HEK293 (cell line): Measurements from ENCODE around the gene DCTN2.

ENCODE experiments used
- CTCF ChIA-PET: fragments of 350-600 bp; formaldehyde crosslinking; extraction: SDS; loops from one replicate; lab custom pipeline; 2021; ENCODE audit warnings: antibody characterized with exemption; lab: Yijun Ruan, JAX
- POLR2A ChIA-PET: fragments of 300-600 bp; formaldehyde crosslinking; extraction: SDS; loops from one replicate; lab custom pipeline; 2020; ENCODE audit warnings: antibody characterized with exemption, inconsistent platforms; lab: Yijun Ruan, JAX
- H3K27ac ChIP-seq: fragments of 200-500 bp; sonication (Bioruptor generic); 2 replicates; pipeline ENCODE4 v1.5.1; 2014; ENCODE audit warnings: low read depth, low read length, control low read depth, inconsistent platforms; ENCODE audit errors: extremely low read depth
- H3K36me3 ChIP-seq, 2 experiments: fragments of 200-500 bp in 1 of 2; sonication (Bioruptor generic) in 1 of 2; 1 replicate in 1 of 2; 2 replicates in 1 of 2; pipeline ENCODE4 v1.5.1; 2014 to 2017; ENCODE audit warnings: inconsistent platforms in 2 of 2, low read length in 2 of 2; ENCODE audit not compliant: control insufficient read depth in 2 of 2, insufficient read depth in 1 of 2
- H3K4me1 ChIP-seq: fragments of 200-500 bp; sonication (Bioruptor generic); 2 replicates; pipeline ENCODE4 v1.5.1; 2014; ENCODE audit warnings: mild to moderate bottlenecking, low read length, inconsistent platforms; ENCODE audit not compliant: control insufficient read depth, insufficient read depth
- H3K4me3 ChIP-seq: 2 replicates; pipeline ENCODE4 v1.5.1; 2011; ENCODE audit warnings: low read depth, mild to moderate bottlenecking, control low read depth, low read length, moderate library complexity
- H3K9me3 ChIP-seq: fragments of 200-500 bp; sonication (Bioruptor generic); 2 replicates; pipeline ENCODE4 v1.5.1; 2014; ENCODE audit warnings: low read depth, low read length, inconsistent platforms; ENCODE audit not compliant: control insufficient read depth, insufficient read depth
- PRDM1 ChIP-seq: fragments of 450-650 bp; formaldehyde crosslinking; IDR thresholded peaks from 2 replicates; pipeline ENCODE4; 2016; ENCODE audit warnings: missing biosample characterization, missing genetic modification characterization
- ZBTB20 ChIP-seq: fragments of 450-650 bp; formaldehyde crosslinking; IDR thresholded peaks from 2 replicates; pipeline ENCODE4 v1.5.1; 2016; ENCODE audit warnings: missing biosample characterization, missing genetic modification characterization
- ZBTB48 ChIP-seq: fragments of 450-650 bp; formaldehyde crosslinking; IDR thresholded peaks from 2 replicates; pipeline ENCODE4 v1.5.1; 2016; ENCODE audit warnings: missing biosample characterization, missing genetic modification characterization
- ZNF112 ChIP-seq: fragments of 450-650 bp; formaldehyde crosslinking; IDR thresholded peaks from 2 replicates; pipeline ENCODE4 v1.5.0; 2017; ENCODE audit warnings: missing biosample characterization, missing genetic modification characterization
- ZNF266 ChIP-seq: fragments of 450-650 bp; formaldehyde crosslinking; IDR thresholded peaks from 2 replicates; pipeline ENCODE4 v1.5.1; 2016; ENCODE audit warnings: missing biosample characterization, missing genetic modification characterization, low read depth
- ZNF394 ChIP-seq: fragments of 450-650 bp; formaldehyde crosslinking; IDR thresholded peaks from 2 replicates; pipeline ENCODE4 v1.5.1; 2016; ENCODE audit warnings: missing biosample characterization, missing genetic modification characterization, mild to moderate bottlenecking, moderate library complexity, borderline replicate concordance
- ZNF423 ChIP-seq: fragments of 450-650 bp; formaldehyde crosslinking; IDR thresholded peaks from 2 replicates; pipeline ENCODE4 v1.5.1; 2016; ENCODE audit warnings: missing biosample characterization, missing genetic modification characterization
- ZNF529 ChIP-seq: fragments of 450-650 bp; formaldehyde crosslinking; IDR thresholded peaks from 2 replicates; pipeline ENCODE4 v1.5.1; 2017; ENCODE audit warnings: missing genetic modification characterization, missing biosample characterization; ENCODE audit not compliant: insufficient replicate concordance
- ZNF610 ChIP-seq: fragments of 450-650 bp; formaldehyde crosslinking; IDR thresholded peaks from 2 replicates; pipeline ENCODE4 v1.5.1; 2016; ENCODE audit warnings: missing biosample characterization, missing genetic modification characterization, borderline replicate concordance
- ZNF660 ChIP-seq: fragments of 450-650 bp; IDR thresholded peaks from 2 replicates; pipeline ENCODE4 v1.5.1; 2018; ENCODE audit warnings: missing biosample characterization, mild to moderate bottlenecking, missing genetic modification characterization
- ZNF76 ChIP-seq: fragments of 450-650 bp; formaldehyde crosslinking; IDR thresholded peaks from 2 replicates; pipeline ENCODE4; 2016; ENCODE audit warnings: low read depth, missing biosample characterization, missing genetic modification characterization, borderline replicate concordance
- TF ChIP-seq, protein P1 (sequence below): fragments of 450-650 bp; formaldehyde crosslinking; IDR thresholded peaks from 2 replicates; pipeline ENCODE4 v1.5.1; 2016; ENCODE audit warnings: missing biosample characterization, missing genetic modification characterization, borderline replicate concordance
- TF ChIP-seq, protein P2 (sequence below): fragments of 450-650 bp; formaldehyde crosslinking; IDR thresholded peaks from 2 replicates; pipeline ENCODE4 v1.5.1; 2016; ENCODE audit warnings: missing biosample characterization, missing genetic modification characterization, borderline replicate concordance
- TF ChIP-seq, protein P3 (sequence below): fragments of 450-650 bp; formaldehyde crosslinking; IDR thresholded peaks from 2 replicates; pipeline ENCODE4 v1.5.1; 2016; ENCODE audit warnings: missing biosample characterization, missing genetic modification characterization
- TF ChIP-seq, protein P4 (sequence below): fragments of 450-650 bp; formaldehyde crosslinking; IDR thresholded peaks from 2 replicates; pipeline ENCODE4 v1.5.1; 2016; ENCODE audit warnings: missing biosample characterization, missing genetic modification characterization
- TF ChIP-seq, protein P5 (sequence below): fragments of 450-650 bp; IDR thresholded peaks from 2 replicates; pipeline ENCODE4 v1.5.1; 2018; ENCODE audit warnings: missing biosample characterization, mild to moderate bottlenecking, missing genetic modification characterization
- TF ChIP-seq, protein P6 (sequence below): fragments of 450-650 bp; formaldehyde crosslinking; optimal IDR thresholded peaks from 2 replicates; pipeline ENCODE3; 2016; ENCODE audit warnings: missing biosample characterization, mild to moderate bottlenecking, missing genetic modification characterization

Gene DCTN2

DNA sequence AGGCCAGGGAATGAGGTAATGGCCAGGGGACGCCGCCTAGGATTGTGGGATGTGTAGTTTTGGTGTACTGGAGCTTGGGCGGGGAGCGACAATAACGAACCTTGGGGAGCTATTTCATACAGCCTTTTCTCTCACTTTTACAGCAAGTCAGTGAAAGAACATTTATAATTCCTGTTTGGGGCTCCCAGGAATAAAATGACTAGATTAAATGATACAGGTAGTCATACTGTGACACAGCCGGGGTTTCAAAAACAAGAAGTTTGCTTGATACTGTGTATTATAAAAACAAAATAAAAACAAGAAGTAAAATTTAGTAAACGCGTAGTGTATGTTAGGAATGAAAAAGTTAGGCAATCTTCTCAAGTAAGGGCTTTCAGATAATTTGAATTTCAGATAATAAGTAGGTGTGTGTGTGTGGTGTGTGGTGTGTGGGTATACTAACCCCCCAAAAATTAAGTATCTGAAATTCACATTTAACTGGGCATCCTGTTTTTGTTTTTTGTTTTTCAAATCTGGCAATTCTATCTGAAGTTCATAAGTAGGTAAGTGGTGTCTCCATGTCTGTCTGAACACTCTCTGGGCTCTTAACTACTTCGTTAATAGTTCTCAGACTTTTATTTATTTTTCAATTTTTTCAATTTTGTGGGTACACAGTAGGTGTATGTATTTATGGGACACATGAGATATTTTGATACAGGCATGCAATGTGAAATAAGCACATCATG, 458 bp upstream of the DCTN2 start:
- CTCF ChIA-PET = interaction anchor here (0.6 to 1.9 kb wide), 4 partner anchors 36 to 1448 kb away, joined by 3 to 5 read pairs (median 4); no protein-coding TSS in a partner anchor
- Histone ChIP-seq H3K4me3 (peak overlapping the region; percentile 95), H3K9me3 (no peaks in the 10 kb centered on the region)
- TF ChIP-seq, protein P1, sequence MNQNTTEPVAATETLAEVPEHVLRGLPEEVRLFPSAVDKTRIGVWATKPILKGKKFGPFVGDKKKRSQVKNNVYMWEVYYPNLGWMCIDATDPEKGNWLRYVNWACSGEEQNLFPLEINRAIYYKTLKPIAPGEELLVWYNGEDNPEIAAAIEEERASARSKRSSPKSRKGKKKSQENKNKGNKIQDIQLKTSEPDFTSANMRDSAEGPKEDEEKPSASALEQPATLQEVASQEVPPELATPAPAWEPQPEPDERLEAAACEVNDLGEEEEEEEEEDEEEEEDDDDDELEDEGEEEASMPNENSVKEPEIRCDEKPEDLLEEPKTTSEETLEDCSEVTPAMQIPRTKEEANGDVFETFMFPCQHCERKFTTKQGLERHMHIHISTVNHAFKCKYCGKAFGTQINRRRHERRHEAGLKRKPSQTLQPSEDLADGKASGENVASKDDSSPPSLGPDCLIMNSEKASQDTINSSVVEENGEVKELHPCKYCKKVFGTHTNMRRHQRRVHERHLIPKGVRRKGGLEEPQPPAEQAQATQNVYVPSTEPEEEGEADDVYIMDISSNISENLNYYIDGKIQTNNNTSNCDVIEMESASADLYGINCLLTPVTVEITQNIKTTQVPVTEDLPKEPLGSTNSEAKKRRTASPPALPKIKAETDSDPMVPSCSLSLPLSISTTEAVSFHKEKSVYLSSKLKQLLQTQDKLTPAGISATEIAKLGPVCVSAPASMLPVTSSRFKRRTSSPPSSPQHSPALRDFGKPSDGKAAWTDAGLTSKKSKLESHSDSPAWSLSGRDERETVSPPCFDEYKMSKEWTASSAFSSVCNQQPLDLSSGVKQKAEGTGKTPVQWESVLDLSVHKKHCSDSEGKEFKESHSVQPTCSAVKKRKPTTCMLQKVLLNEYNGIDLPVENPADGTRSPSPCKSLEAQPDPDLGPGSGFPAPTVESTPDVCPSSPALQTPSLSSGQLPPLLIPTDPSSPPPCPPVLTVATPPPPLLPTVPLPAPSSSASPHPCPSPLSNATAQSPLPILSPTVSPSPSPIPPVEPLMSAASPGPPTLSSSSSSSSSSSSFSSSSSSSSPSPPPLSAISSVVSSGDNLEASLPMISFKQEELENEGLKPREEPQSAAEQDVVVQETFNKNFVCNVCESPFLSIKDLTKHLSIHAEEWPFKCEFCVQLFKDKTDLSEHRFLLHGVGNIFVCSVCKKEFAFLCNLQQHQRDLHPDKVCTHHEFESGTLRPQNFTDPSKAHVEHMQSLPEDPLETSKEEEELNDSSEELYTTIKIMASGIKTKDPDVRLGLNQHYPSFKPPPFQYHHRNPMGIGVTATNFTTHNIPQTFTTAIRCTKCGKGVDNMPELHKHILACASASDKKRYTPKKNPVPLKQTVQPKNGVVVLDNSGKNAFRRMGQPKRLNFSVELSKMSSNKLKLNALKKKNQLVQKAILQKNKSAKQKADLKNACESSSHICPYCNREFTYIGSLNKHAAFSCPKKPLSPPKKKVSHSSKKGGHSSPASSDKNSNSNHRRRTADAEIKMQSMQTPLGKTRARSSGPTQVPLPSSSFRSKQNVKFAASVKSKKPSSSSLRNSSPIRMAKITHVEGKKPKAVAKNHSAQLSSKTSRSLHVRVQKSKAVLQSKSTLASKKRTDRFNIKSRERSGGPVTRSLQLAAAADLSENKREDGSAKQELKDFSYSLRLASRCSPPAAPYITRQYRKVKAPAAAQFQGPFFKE = no peak
- TF ChIP-seq ZNF76 = peak; percentile 93
- TF ChIP-seq ZBTB20 = peak; percentile 76; the same call in 1 of the 2 replicates
- TF ChIP-seq ZNF423 (tag by site-specific recombination) = no peak
- TF ChIP-seq, protein P2, sequence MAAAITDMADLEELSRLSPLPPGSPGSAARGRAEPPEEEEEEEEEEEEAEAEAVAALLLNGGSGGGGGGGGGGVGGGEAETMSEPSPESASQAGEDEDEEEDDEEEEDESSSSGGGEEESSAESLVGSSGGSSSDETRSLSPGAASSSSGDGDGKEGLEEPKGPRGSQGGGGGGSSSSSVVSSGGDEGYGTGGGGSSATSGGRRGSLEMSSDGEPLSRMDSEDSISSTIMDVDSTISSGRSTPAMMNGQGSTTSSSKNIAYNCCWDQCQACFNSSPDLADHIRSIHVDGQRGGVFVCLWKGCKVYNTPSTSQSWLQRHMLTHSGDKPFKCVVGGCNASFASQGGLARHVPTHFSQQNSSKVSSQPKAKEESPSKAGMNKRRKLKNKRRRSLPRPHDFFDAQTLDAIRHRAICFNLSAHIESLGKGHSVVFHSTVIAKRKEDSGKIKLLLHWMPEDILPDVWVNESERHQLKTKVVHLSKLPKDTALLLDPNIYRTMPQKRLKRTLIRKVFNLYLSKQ (tag by site-specific recombination) = no peak
- TF ChIP-seq, protein P3, sequence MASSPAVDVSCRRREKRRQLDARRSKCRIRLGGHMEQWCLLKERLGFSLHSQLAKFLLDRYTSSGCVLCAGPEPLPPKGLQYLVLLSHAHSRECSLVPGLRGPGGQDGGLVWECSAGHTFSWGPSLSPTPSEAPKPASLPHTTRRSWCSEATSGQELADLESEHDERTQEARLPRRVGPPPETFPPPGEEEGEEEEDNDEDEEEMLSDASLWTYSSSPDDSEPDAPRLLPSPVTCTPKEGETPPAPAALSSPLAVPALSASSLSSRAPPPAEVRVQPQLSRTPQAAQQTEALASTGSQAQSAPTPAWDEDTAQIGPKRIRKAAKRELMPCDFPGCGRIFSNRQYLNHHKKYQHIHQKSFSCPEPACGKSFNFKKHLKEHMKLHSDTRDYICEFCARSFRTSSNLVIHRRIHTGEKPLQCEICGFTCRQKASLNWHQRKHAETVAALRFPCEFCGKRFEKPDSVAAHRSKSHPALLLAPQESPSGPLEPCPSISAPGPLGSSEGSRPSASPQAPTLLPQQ (tag by site-specific recombination) = 0 out of 2 replicates have a peak, but pooled peaks have one; percentile 7
- 0 out of 2 replicates have a peak, but pooled peaks have one; percentile 1 for TF ChIP-seq ZBTB48 (tag by site-specific recombination)
- 0 out of 2 replicates have a peak, but pooled peaks have one; percentile 8 for TF ChIP-seq ZNF660 (tag by site-specific recombination)
- TF ChIP-seq PRDM1 (tag by site-specific recombination) = peak; percentile 43; the same call in 1 of the 2 replicates
- TF ChIP-seq, all 188 proteins: peak for 6
- Histone ChIP-seq H3K4me1 (peaks cover 5% of the 10 kb centered on the region), H3K27ac (no peak overlapping the region), H3K36me3 (peaks cover 4 to 30% of the 10 kb centered on the region in 2 experiments; a peak in 2 of 3 replicates)
- POLR2A ChIA-PET = interaction anchor here (0.7 to 2.6 kb wide), 7 partner anchors 9 to 394 kb away, joined by 3 to 16 read pairs (median 6); partner anchors contain the start of genes ATP23, DDIT3 and MBD6

DNA sequence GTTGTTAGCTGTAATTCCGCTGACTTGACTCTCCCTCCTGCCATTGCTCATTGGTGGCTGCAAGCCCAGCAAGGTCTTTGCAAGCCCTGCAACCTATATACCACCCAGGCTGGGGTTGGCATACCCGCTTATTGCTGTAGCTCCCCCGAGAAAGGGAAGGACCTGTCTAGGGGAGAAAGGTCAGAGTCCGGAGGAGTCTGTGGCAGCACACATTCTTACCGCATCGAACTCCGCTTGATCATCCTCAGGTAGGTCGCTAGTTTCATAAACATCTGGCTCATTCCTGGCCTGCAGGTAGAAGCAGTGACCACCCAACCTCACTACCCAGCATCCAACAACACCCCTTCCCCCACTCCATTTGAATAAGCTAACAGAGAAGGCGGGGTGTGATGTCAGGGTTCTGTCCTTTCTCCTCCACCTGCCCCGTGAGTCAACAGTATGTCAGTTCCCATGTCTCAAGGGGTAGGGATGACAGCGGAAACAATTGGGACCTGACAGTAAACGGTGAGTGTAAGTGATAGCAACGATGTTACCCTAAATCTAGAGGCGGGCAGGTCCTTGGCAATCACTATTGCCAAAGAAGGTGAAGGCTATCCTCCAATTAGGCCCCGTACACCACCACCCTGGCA, 1.1 kb downstream of the DCTN2 start:
- CTCF ChIA-PET = interaction anchor here (1.4 to 1.9 kb wide), 2 partner anchors 37 to 77 kb away, joined by 4 to 5 read pairs; no protein-coding TSS in a partner anchor
- POLR2A ChIA-PET = interaction anchor here (1.3 to 2.6 kb wide), 6 partner anchors 8 to 198 kb away, joined by 3 to 16 read pairs (median 8); partner anchors contain the start of genes DDIT3 and MBD6
- Histone ChIP-seq H3K9me3 (no peaks in the 10 kb centered on the region), H3K4me3 (peak overlapping the region; percentile 95), H3K36me3 (peaks cover 4 to 45% of the 10 kb centered on the region in 2 experiments; a peak in 2 of 3 replicates), H3K27ac (peak overlapping the region; percentile 78; the same call in 1 of the 2 replicates), H3K4me1 (peaks cover 5% of the 10 kb centered on the region)
- TF ChIP-seq ZNF266 (tag by site-specific recombination) = no peak
- no peak for TF ChIP-seq ZNF394 (tag by site-specific recombination)
- TF ChIP-seq ZBTB20 = peak; percentile 50
- 0 out of 2 replicates have a peak, but pooled peaks have one; percentile 39 for TF ChIP-seq PRDM1 (tag by site-specific recombination)
- TF ChIP-seq, protein P4, sequence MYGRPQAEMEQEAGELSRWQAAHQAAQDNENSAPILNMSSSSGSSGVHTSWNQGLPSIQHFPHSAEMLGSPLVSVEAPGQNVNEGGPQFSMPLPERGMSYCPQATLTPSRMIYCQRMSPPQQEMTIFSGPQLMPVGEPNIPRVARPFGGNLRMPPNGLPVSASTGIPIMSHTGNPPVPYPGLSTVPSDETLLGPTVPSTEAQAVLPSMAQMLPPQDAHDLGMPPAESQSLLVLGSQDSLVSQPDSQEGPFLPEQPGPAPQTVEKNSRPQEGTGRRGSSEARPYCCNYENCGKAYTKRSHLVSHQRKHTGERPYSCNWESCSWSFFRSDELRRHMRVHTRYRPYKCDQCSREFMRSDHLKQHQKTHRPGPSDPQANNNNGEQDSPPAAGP (tag by site-specific recombination) = peak; percentile 22; the same call in 1 of the 2 replicates
- TF ChIP-seq ZNF112 (tag by site-specific recombination) = no peak
- TF ChIP-seq ZNF529 (tag by site-specific recombination) = no peak
- TF ChIP-seq, protein P5, sequence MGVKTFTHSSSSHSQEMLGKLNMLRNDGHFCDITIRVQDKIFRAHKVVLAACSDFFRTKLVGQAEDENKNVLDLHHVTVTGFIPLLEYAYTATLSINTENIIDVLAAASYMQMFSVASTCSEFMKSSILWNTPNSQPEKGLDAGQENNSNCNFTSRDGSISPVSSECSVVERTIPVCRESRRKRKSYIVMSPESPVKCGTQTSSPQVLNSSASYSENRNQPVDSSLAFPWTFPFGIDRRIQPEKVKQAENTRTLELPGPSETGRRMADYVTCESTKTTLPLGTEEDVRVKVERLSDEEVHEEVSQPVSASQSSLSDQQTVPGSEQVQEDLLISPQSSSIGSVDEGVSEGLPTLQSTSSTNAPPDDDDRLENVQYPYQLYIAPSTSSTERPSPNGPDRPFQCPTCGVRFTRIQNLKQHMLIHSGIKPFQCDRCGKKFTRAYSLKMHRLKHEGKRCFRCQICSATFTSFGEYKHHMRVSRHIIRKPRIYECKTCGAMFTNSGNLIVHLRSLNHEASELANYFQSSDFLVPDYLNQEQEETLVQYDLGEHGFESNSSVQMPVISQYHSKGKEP (tag by site-specific recombination) = no peak
- no peak for TF ChIP-seq ZNF610 (tag by site-specific recombination)
- TF ChIP-seq, protein P6, sequence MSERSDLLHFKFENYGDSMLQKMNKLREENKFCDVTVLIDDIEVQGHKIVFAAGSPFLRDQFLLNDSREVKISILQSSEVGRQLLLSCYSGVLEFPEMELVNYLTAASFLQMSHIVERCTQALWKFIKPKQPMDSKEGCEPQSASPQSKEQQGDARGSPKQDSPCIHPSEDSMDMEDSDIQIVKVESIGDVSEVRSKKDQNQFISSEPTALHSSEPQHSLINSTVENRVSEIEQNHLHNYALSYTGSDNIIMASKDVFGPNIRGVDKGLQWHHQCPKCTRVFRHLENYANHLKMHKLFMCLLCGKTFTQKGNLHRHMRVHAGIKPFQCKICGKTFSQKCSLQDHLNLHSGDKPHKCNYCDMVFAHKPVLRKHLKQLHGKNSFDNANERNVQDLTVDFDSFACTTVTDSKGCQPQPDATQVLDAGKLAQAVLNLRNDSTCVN (tag by site-specific recombination) = no peak
